MCF 10A (cell line): Measurements from ENCODE around the gene SHISA8. TPM values are rescaled to one million over a fixed set of nuclear protein-coding genes. Genes with fewer than 3 reads are reported as not detected.

Experiments
- BruUV-seq: library from RNA; stranded (reverse); fragments of 400-500 nt; replicated peaks from 2 replicates; lab custom pipeline; 2021; lab: Mats Ljungman, UMichigan
- CTCF ChIA-PET: fragments of 300-600 bp; sonication (Branson Sonifier 250); formaldehyde crosslinking; extraction: SDS; loops from one replicate; lab custom pipeline; 2021; ENCODE audit warnings: antibody characterized with exemption, inconsistent platforms; lab: Yijun Ruan, JAX
- POLR2A ChIA-PET: fragments of 300-600, 350-650 bp; sonication (Branson Sonifier 250); formaldehyde crosslinking; extraction: SDS; loops from one replicate; lab custom pipeline; 2020; ENCODE audit warnings: antibody characterized with exemption, inconsistent platforms; lab: Yijun Ruan, JAX
- DNase-seq: peaks from one replicate; pipeline ENCODE4 v3.0.0-alpha.2; 2018; ENCODE audit not compliant: unreplicated experiment
- H3K27ac Mint-ChIP-seq: one replicate; pipeline ENCODE4 v1.8.0; 2022; ENCODE audit warnings: mild to moderate bottlenecking, low read depth, mixed read lengths; ENCODE audit not compliant: unreplicated experiment
- H3K27me3 Mint-ChIP-seq: one replicate; pipeline ENCODE4 v1.8.0; 2022; ENCODE audit warnings: mixed read lengths; ENCODE audit not compliant: insufficient read depth, unreplicated experiment
- H3K36me3 Mint-ChIP-seq: one replicate; pipeline ENCODE4 v1.8.0; 2022; ENCODE audit warnings: mild to moderate bottlenecking, moderate library complexity, mixed read lengths; ENCODE audit not compliant: insufficient read depth, unreplicated experiment
- H3K4me1 Mint-ChIP-seq: one replicate; pipeline ENCODE4 v1.8.0; 2022; ENCODE audit warnings: mixed read lengths; ENCODE audit not compliant: insufficient read depth, unreplicated experiment
- H3K4me3 Mint-ChIP-seq: one replicate; pipeline ENCODE4 v1.8.0; 2022; ENCODE audit warnings: mild to moderate bottlenecking, moderate library complexity, mixed read lengths; ENCODE audit not compliant: unreplicated experiment
- H3K9me3 Mint-ChIP-seq: one replicate; pipeline ENCODE4 v1.8.0; 2022; ENCODE audit warnings: mixed read lengths; ENCODE audit not compliant: unreplicated experiment
- CTCF ChIP-seq: fragments of 200-600 bp; IDR thresholded peaks from one replicate; pipeline ENCODE4 v1.8.0; 2022; ENCODE audit warnings: antibody characterized with exemption, mild to moderate bottlenecking; ENCODE audit not compliant: unreplicated experiment
- intact Hi-C: fragments of 100-400 bp; cut with micrococcal nuclease; formaldehyde crosslinking; loops from 2 replicates; pipeline ENCODE4 v1.14.1; 2022
- total RNA-seq: library from RNA; stranded (reverse); gene quantifications from 2 replicates; pipeline ENCODE4 v1.2.3, GENCODE V29; 2022

Gene SHISA8
- total RNA-seq, 1 experiment from 2014 or later, result not detected

- intact Hi-C loops, result no loop called here
These were observed 22.0 kb upstream of the SHISA8 start for GRCh38 chr22:41936894-41937169.

GRCh38 chr22:41935509-41935908 lies 20.6 kb upstream of the SHISA8 start:
- Mint-ChIP-seq H3K4me1 (peaks cover 1% of the 10 kb centered on the region), H3K27ac (no peak overlapping the region), H3K27me3 (no peaks in the 10 kb centered on the region), H3K9me3 (no peaks in the 10 kb centered on the region), H3K4me3 (no peak overlapping the region), H3K36me3 (peaks cover 1% of the 10 kb centered on the region)
- no TSS peak for BruUV-seq
- ChIA-PET CTCF (no interaction called here), POLR2A (no interaction called here)
- DNase-seq, result no peak
- no peak for TF ChIP-seq CTCF
- intact Hi-C loops, result no loop called here

More at GRCh38 chr22:41936894-41937169, 22.0 kb upstream of the SHISA8 start:
- Mint-ChIP-seq H3K4me3 (no peak overlapping the region), H3K4me1 (peaks cover 12% of the 10 kb centered on the region), H3K9me3 (no peaks in the 10 kb centered on the region), H3K36me3 (peaks cover 7% of the 10 kb centered on the region), H3K27ac (no peak overlapping the region), H3K27me3 (no peaks in the 10 kb centered on the region)
- CTCF ChIA-PET, result no interaction called here
- POLR2A ChIA-PET, result interaction anchor here (1.0 kb wide), 1 partner anchor 11 kb away, joined by 3 read pairs; the partner anchor contains the start of gene TNFRSF13C
- no peak for TF ChIP-seq CTCF
- BruUV-seq, result no TSS peak
- DNase-seq, result no peak

- CTCF ChIA-PET, result no interaction called here
- H3K27ac Mint-ChIP-seq, result no peak overlapping the region
- DNase-seq, result no peak
- no TSS peak for BruUV-seq
- TF ChIP-seq CTCF, result no peak
- POLR2A ChIA-PET, result no interaction called here
- intact Hi-C loops, result no loop called here
- H3K4me1 Mint-ChIP-seq, result no peaks in the 10 kb centered on the region
- H3K4me3 Mint-ChIP-seq, result no peak overlapping the region
- H3K27me3 Mint-ChIP-seq, result no peaks in the 10 kb centered on the region
- H3K36me3 Mint-ChIP-seq, result no peaks in the 10 kb centered on the region
- H3K9me3 Mint-ChIP-seq, result no peaks in the 10 kb centered on the region
These were observed 20.1 kb upstream of the SHISA8 start for GRCh38 chr22:41935015-41935351.

GRCh38 chr22:41934284-41935014 lies 19.6 kb upstream of the SHISA8 start:
- no peaks in the 10 kb centered on the region for H3K27me3 Mint-ChIP-seq
- no TSS peak for BruUV-seq
- CTCF ChIA-PET, result no interaction called here
- intact Hi-C loops, result no loop called here
- TF ChIP-seq CTCF, result no peak
- DNase-seq, result no peak
- no peaks in the 10 kb centered on the region for H3K9me3 Mint-ChIP-seq
- no peak overlapping the region for H3K4me3 Mint-ChIP-seq
- no peaks in the 10 kb centered on the region for H3K4me1 Mint-ChIP-seq
- POLR2A ChIA-PET, result no interaction called here
- no peak overlapping the region for H3K27ac Mint-ChIP-seq
- H3K36me3 Mint-ChIP-seq, result no peaks in the 10 kb centered on the region
